ENCODE results near the gene PRELID2.

The PRELID2 gene

GRCh38 chr5:145834554-145834916 lies 607 bp downstream of the PRELID2 start:
- Histone ChIP-seq H3K36me3 (ENCODE audit: insufficient read depth, low read length) (no peaks in the 10 kb centered on the region), H3K9me3 (ENCODE audit: low read depth, low read length) (no peaks in the 10 kb centered on the region), H3K9ac (ENCODE audit: insufficient read length) (no peak overlapping the region), H3K4me3 (no peak overlapping the region), H3K27ac (no peak overlapping the region)
- DNase-seq (ENCODE audit: low read depth, low spot score) = no peak
- TF ChIP-seq FOXP2 (optimal IDR thresholded peaks at IDR 0.05; ENCODE audit: control extremely low read depth, extremely low read length, insufficient read depth) (no peak), POLR2AphosphoS5 (IDR thresholded peaks at IDR 0.05; ENCODE audit: borderline replicate concordance, low read depth, low read length) (no peak), EZH2 (IDR thresholded peaks at IDR 0.05) (no peak)

GRCh38 chr5:145833631-145834200 lies 1.4 kb downstream of the PRELID2 start:
- no peak for TF ChIP-seq FOXP2 (optimal IDR thresholded peaks at IDR 0.05; ENCODE audit: control extremely low read depth, extremely low read length, insufficient read depth)
- no peak for TF ChIP-seq POLR2AphosphoS5 (IDR thresholded peaks at IDR 0.05; ENCODE audit: borderline replicate concordance, low read depth, low read length)
- no peak for TF ChIP-seq EZH2 (IDR thresholded peaks at IDR 0.05)

GRCh38 chr5:145830594-145830993 lies 4.5 kb downstream of the PRELID2 start:
- H3K36me3 ChIP-seq (ENCODE audit: insufficient read depth, low read length) = no peaks in the 10 kb centered on the region
- no peak overlapping the region for H3K4me3 ChIP-seq
- H3K27ac ChIP-seq = no peak overlapping the region
- no peak overlapping the region for H3K9ac ChIP-seq (ENCODE audit: insufficient read length)
- DNase-seq (ENCODE audit: low read depth, low spot score) = no peak
- TF ChIP-seq FOXP2 (optimal IDR thresholded peaks at IDR 0.05; ENCODE audit: control extremely low read depth, extremely low read length, insufficient read depth) (no peak), EZH2 (IDR thresholded peaks at IDR 0.05) (no peak), POLR2AphosphoS5 (IDR thresholded peaks at IDR 0.05; ENCODE audit: borderline replicate concordance, low read depth, low read length) (no peak)
- H3K9me3 ChIP-seq (ENCODE audit: low read depth, low read length) = no peaks in the 10 kb centered on the region

More at GRCh38 chr5:145833631-145834200, 1.4 kb downstream of the PRELID2 start:
- Histone ChIP-seq H3K9me3 (ENCODE audit: low read depth, low read length) (no peaks in the 10 kb centered on the region), H3K9ac (ENCODE audit: insufficient read length) (no peak overlapping the region), H3K4me3 (no peak overlapping the region), H3K27ac (no peak overlapping the region), H3K36me3 (ENCODE audit: insufficient read depth, low read length) (no peaks in the 10 kb centered on the region)
- no peak for DNase-seq (ENCODE audit: low read depth, low spot score)

GRCh38 chr5:145829708-145830361 lies 5.3 kb downstream of the PRELID2 start:
- no peak for DNase-seq (ENCODE audit: low read depth, low spot score)
- Histone ChIP-seq H3K9ac (ENCODE audit: insufficient read length) (no peak overlapping the region), H3K27ac (no peak overlapping the region), H3K4me3 (no peak overlapping the region), H3K9me3 (ENCODE audit: low read depth, low read length) (no peaks in the 10 kb centered on the region), H3K36me3 (ENCODE audit: insufficient read depth, low read length) (no peaks in the 10 kb centered on the region)
- TF ChIP-seq POLR2AphosphoS5 (IDR thresholded peaks at IDR 0.05; ENCODE audit: borderline replicate concordance, low read depth, low read length) (no peak), FOXP2 (optimal IDR thresholded peaks at IDR 0.05; ENCODE audit: control extremely low read depth, extremely low read length, insufficient read depth) (no peak)

GRCh38 chr5:145826895-145827674 lies 8.1 kb downstream of the PRELID2 start:
- H3K9ac ChIP-seq (ENCODE audit: insufficient read length) = no peak overlapping the region
- TF ChIP-seq EZH2 (IDR thresholded peaks at IDR 0.05) (no peak), FOXP2 (optimal IDR thresholded peaks at IDR 0.05; ENCODE audit: control extremely low read depth, extremely low read length, insufficient read depth) (no peak), POLR2AphosphoS5 (IDR thresholded peaks at IDR 0.05; ENCODE audit: borderline replicate concordance, low read depth, low read length) (no peak)
- H3K36me3 ChIP-seq (ENCODE audit: insufficient read depth, low read length) = no peaks in the 10 kb centered on the region
- H3K4me3 ChIP-seq = no peak overlapping the region
- DNase-seq (ENCODE audit: low read depth, low spot score) = no peak
- no peaks in the 10 kb centered on the region for H3K9me3 ChIP-seq (ENCODE audit: low read depth, low read length)
- H3K27ac ChIP-seq = no peak overlapping the region

GRCh38 chr5:145825751-145826180 lies 9.4 kb downstream of the PRELID2 start:
- H3K4me3 ChIP-seq = no peak overlapping the region
- H3K27ac ChIP-seq = no peak overlapping the region
- H3K9ac ChIP-seq (ENCODE audit: insufficient read length) = no peak overlapping the region
- TF ChIP-seq FOXP2 (optimal IDR thresholded peaks at IDR 0.05; ENCODE audit: control extremely low read depth, extremely low read length, insufficient read depth) = no peak
- TF ChIP-seq POLR2AphosphoS5 (IDR thresholded peaks at IDR 0.05; ENCODE audit: borderline replicate concordance, low read depth, low read length) = no peak
- no peak for TF ChIP-seq EZH2 (IDR thresholded peaks at IDR 0.05)
- no peaks in the 10 kb centered on the region for H3K9me3 ChIP-seq (ENCODE audit: low read depth, low read length)
- peak; percentile 50 for DNase-seq (ENCODE audit: low read depth, low spot score)
- no peaks in the 10 kb centered on the region for H3K36me3 ChIP-seq (ENCODE audit: insufficient read depth, low read length)

GRCh38 chr5:145824040-145824439 lies 11.1 kb downstream of the PRELID2 start:
- H3K36me3 ChIP-seq (ENCODE audit: insufficient read depth, low read length) = no peaks in the 10 kb centered on the region
- no peak overlapping the region for H3K27ac ChIP-seq
- H3K9me3 ChIP-seq (ENCODE audit: low read depth, low read length) = no peaks in the 10 kb centered on the region
- no peak for DNase-seq (ENCODE audit: low read depth, low spot score)
- TF ChIP-seq FOXP2 (optimal IDR thresholded peaks at IDR 0.05; ENCODE audit: control extremely low read depth, extremely low read length, insufficient read depth) = no peak
- no peak for TF ChIP-seq POLR2AphosphoS5 (IDR thresholded peaks at IDR 0.05; ENCODE audit: borderline replicate concordance, low read depth, low read length)
- no peak for TF ChIP-seq EZH2 (IDR thresholded peaks at IDR 0.05)
- H3K4me3 ChIP-seq = no peak overlapping the region
- H3K9ac ChIP-seq (ENCODE audit: insufficient read length) = no peak overlapping the region

GRCh38 chr5:145818604-145819003 lies 16.5 kb downstream of the PRELID2 start:
- Histone ChIP-seq H3K27ac (no peak overlapping the region), H3K9ac (ENCODE audit: insufficient read length) (no peak overlapping the region), H3K36me3 (ENCODE audit: insufficient read depth, low read length) (no peaks in the 10 kb centered on the region), H3K4me3 (no peak overlapping the region), H3K9me3 (ENCODE audit: low read depth, low read length) (no peaks in the 10 kb centered on the region)
- DNase-seq (ENCODE audit: low read depth, low spot score) = no peak
- TF ChIP-seq POLR2AphosphoS5 (IDR thresholded peaks at IDR 0.05; ENCODE audit: borderline replicate concordance, low read depth, low read length) = no peak
- no peak for TF ChIP-seq EZH2 (IDR thresholded peaks at IDR 0.05)
- no peak for TF ChIP-seq FOXP2 (optimal IDR thresholded peaks at IDR 0.05; ENCODE audit: control extremely low read depth, extremely low read length, insufficient read depth)

All from SK-N-MC (cell line).